Endometrium (tissue), 2 donors: Measurements from ENCODE around the gene AASDHPPT.
A peak's percentile ranks its signal among the peaks of the same experiment; 100 is the strongest.

Source experiments
- FAIRE-seq: peaks from 2 replicates; lab custom pipeline; 2012; peaks lifted over from hg19 to GRCh38; lab: Jason Lieb, UNC
- donor health status: control.
- donor health status: control.

The AASDHPPT gene

DNA sequence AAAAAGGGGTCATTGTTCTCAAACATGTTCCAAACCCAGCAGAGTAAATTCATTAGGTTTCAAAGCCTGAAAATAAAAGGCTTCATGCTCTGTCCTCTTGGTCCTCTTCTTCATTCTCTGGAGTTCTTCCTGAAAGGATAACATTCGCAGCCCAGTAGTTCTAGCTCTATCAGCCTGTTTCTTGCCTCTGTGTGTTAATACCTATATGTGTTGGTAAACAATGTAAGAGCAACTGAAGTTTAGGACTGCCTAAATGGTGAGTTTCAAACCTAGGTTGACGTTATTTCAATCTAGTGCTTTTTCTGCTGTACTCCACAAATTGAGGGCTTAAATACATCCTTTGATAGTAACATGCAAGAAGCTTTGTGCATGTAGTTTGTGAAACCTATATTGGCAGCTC is 9.4 kb downstream of the AASDHPPT start:
- no peak for FAIRE-seq

DNA sequence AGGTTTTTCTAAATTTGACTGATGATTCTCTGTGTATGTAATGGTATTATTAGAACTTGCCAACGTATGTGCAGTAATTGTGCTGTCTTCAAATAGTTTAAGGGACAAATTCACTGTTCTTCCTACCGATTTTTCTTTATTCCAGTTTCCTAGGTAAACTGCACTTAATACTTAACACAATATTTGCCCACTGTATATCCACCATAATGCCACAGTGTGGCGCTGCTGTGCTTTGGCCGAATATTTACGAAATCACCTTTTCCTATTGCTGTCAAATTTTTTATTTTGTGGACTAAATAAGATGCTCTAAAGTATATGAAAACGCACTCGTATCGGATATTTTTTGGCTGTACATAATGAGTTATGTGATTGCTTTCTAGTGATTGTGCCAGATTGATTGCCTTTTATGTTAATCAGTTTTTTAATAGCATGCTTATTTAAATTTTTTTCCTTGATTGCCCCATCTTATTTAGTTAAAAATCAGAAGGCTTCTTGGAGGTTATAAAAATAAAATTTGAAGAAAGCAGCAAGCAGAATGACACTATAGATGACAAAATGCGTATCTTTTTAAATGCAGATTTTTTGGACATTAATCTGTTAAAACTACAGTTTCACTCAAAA is 10.5 kb downstream of the AASDHPPT start:
- FAIRE-seq: peak; percentile 18

DNA sequence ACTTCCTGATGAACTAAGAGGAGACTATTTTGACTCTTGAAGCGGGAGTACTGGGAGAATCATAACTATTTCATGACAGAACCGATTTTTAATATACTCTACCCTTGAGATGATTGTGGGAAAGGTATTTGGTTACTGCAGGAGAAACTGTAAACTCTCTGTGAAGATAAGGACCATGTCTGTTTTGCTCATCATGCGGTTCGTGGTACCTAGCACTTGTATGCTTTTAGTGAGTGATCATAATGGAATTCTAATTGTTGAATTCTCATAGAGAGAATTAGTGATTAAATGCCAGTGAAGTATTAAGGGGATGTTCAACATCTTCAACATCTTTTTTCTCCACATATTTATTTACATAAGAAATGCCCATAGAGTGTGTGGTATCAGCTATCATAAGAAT is 11.4 kb downstream of the AASDHPPT start:
- no peak for FAIRE-seq

DNA sequence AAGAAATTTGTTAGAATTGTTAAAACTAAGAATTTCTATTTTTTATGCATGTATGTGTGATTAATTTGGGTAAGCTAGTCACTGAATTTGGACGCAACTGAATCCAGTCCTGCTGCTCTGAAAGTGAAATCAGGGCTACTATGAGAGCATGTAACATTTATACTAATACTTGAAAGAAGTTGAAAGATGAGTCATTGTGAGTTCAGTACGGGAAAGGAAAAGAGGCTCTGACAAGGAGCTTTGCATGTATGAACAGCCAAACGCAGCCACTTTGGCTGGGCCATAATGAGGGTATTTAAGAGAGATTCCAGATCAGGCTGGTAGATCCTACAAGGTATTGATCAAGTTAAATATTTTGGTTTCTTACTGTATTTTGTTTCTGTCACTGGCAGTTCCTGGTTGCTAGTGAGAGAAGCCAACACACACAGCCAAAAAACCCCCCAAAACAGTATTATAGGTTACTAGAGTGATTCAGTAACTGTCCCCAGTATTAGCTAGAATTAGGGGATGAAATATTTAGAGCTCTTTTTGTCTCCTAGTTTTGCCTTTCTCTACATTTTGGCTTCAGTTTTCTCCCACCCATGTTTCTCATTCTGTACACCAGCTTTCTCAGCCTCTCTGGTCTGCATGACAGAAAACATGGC is 14.1 kb downstream of the AASDHPPT start:
- no peak for FAIRE-seq

DNA sequence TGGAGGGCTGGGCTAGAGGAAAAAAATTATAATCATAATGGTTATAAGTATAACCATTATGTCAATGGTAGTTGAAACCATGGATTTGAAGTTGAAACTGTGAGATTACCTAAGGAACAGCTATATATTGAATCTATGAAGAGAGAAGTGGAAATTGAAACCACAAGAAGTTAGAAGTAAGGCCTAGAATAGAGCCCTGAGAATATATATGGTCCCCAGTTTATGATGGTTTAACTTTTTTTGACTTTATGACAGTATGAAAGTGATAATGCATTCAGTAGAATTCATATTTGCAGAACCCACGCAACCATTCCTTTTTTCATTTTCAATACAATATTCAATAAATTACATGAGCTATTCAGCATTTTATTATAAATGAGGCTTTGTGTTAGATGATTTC is 15.0 kb downstream of the AASDHPPT start:
- no peak for FAIRE-seq

DNA sequence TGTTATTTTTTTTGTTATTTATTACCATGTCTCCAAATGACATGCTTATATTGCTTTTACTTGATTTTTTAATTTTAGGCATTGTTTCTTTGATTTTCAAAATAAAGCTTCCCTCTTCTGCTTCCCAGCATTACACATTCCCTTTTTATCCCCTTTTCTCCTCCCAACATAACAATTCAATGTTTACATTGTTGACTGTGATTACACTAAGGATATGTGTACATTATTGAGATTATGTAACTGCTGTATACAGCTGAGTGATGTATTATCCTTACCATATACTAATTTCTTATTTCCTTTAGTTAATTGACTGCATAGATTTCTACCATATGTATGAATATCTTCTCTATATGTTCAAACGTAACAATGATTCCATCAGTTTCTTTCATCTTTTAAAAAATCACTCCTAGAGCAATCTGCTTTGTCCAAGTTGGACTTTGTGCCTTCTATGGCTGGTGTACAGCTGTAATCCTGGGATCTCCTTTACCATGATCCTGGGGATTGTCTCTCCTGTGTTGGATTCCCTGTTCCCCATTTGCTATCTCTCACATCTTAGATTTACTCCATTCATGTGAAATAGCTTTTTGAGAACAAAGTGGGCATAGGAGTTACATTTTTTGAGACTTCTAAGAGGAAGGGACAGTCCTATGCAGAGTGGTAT is 21.6 kb downstream of the AASDHPPT start:
- FAIRE-seq: no peak

DNA sequence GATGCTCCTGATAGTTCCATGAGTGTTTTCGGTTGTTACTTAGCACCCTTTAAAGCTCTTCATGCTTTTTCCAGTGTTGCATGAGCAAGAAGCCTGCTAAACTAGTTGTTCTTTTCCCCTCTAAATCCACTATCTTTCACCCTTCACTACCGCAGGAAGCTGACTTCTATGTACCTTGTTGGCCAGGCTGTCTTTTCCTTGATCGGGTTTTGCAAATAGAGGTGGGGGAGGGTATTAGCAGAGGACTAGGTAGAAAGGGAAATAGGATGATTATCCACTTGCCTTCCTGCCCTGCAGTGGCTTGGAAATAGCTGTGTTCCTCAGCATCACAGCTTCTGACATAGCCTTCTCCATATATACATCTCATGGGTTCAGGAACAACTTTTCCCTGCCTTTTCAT is 23.9 kb downstream of the AASDHPPT start:
- no peak for FAIRE-seq

DNA sequence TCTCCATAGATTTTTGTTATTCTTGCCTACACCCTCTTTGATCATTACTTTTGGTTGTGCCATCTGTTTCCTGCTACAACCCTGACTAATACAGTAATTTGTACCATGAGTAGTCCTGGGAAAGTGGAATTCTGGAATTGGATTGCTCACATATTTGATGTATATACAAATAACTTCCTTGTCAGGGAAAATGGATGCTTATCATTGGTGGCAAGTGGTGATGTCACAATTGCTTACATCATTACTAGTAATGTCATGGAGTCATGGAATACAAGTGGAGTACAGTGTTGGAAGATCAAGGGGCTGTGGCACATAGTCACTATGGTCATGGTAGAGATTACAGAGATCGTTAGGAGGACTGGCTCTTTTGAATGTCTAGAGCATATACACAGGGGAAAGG is 24.4 kb downstream of the AASDHPPT start:
- FAIRE-seq: no peak

DNA sequence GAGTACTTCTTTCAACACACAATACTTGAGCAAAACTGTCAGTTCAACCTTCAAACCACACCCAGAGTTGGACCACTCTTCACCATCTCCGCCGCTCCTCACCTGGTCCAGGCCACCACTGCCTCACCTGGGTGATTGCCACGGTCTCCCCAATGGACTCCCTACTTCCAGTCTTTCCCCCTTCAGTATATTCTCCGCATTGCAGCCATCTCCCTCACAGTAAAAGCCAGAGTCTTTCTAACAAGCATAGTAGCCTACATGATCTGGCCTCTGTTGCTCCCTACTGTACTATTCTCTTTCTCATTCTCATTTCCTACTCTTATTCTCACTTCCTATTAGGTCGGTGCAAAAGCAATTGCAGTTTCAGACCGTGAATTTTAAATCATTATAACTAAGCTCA is 28.5 kb downstream of the AASDHPPT start:
- FAIRE-seq: no peak

DNA sequence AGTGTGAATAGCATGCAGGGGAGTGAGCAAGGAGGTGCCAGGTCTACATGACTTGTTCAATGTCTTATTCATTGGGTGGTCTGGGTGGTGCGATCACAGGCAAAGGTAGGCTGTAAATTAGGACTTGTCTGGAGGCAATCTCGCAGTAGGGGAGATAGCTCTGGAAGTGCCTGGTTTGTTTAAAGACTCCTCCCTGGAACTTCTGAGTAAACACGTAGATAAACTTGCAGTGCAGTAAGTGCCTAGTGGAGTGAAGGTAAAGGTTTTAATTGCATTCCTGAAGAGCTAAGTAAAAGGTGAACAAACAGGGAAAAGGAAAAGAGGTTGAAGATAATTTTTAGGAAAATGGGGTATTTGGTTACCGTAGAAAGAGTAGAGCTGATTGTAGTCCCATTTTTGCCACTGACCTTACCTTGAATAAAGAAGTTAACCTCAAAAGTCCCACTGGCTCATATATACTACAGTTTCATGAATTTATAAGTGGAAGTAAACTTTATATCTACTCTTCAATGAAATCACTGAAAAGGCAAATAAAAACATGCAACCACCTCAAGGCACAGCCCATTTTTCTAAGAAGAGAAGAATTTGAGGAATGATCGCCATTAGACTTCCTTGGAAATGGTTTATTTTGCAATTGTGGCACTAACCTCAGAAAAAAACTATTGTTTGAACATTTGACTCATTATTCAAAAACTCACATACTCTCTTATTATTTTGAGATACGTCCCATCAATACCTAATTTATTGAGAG is 44.3 kb downstream of the AASDHPPT start:
- FAIRE-seq: no peak

DNA sequence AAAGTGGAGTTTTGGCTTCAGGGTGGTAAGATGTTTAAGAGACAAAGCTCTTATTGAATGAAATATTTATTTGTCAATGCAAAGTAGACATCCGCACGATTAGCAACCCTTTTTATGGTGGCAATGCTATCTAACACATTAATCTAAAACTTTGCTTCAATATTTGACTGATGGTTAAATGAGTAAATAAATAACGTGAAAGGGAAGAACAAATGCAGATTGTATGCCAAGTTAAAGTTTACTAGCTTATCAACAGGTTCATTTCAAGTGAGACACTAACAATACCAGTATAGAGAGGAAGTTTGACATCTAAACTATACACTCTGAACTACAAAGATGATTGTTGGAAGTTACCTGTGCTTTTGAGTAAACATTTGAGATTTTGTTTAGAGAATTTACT is 50.1 kb downstream of the AASDHPPT start:
- FAIRE-seq: no peak

DNA sequence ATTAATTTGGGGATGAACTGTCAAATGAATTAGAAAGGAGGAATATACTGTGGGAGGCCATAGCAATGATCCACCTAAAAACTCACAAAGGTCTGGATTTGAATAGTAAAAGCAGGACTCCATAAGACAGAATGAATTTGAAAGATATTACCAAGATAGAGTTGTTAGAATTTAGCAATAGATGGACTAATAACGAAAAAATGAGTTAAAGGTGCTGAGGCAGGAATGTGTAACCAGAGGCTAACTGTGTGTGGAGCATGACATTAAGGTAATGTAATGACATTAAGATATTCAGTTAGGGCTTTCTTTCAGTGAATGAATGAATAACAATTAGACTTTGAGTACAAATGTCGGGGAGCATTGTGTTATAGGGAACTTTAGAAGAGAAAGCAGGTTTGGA is 51.3 kb downstream of the AASDHPPT start:
- FAIRE-seq: no peak

DNA sequence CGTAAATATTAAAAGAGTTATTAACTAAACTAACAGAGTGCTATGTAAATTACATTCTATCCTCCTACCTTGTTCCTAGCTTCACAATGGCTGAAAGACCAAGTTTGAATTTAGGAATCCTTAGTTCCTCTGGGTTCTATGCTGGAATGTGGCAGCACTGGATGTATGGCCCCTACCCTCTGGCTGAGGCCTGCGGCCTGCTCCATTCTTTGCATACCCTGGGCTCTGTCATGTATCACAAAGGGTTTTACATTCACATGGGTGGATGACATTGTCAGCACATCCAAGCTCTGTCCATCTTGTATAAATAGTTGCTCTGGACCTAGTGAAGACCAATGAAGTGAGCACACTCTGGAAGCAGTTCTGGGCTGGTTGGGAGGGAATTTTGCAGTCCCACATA is 54.5 kb downstream of the AASDHPPT start:
- FAIRE-seq: no peak

DNA sequence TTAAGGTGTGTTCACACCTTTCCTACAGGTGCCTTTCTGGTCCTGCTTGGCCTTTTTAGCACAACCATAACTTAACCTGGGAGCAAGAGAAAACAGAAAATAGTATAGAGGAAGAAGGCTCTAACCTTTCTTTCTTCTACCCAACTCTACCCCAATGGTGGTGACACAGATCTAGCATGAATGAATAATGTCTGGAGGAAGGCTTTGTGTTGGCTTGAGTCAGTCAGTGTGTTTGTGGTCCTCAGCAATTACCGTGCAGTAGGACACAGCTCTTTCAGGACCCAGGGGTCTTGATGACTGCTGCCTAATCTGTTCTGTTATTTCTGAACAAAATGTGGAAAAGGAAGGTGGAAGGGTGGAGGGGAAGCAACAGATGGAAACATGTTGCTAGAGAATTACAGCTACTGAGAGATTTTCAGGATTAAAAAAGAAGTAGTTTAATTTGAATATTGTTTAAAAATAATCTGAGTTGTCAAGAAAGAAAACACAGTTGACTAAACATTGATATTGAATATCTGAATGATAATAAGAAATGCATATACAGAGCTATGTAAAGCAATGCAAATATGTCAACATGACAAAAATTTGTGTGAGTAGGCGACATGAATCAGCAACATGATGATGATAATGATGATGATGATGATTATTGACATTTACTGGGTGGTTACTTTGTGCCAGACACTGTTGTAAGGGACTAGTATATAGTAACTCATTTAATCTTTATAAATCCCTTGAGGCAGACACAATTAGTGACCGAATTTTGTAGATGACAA is 55.3 kb downstream of the AASDHPPT start:
- no peak for FAIRE-seq

DNA sequence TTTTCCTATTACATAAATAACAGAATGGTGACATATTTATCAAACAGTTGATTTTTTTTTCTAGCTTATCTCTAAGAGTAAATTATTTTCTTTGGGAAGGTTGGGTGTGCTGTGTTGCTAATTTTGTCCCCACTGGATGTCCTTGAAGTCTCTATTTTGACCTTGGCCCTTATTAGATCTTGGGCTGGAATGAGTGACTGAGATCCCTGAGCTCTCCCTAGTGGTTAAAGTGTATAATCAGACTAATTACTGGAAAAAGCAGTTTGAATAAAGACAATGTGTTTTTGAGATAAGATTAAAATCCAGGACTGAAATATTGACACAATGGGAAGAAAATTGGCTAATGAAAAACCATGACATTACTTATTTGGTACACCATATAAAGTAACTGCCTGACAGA is 56.1 kb downstream of the AASDHPPT start:
- no peak for FAIRE-seq

DNA sequence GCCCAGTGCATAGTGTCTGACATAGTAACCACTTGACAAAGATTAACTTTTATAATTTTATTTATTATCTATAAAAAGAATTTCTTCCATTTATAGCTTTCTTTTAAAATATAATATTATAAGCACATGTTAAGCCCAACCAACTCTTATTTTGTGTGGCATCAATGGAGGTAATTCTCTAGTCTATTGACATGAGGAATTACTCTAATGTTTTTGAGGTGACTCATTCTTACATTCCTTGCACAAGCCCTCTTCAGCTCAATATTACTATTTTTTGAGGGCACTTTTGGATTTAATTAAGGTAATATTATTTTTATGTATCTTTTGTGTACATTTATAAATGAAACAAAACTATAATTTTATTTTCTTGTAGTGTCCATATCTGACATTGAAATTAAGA is 59.6 kb downstream of the AASDHPPT start:
- FAIRE-seq: no peak

DNA sequence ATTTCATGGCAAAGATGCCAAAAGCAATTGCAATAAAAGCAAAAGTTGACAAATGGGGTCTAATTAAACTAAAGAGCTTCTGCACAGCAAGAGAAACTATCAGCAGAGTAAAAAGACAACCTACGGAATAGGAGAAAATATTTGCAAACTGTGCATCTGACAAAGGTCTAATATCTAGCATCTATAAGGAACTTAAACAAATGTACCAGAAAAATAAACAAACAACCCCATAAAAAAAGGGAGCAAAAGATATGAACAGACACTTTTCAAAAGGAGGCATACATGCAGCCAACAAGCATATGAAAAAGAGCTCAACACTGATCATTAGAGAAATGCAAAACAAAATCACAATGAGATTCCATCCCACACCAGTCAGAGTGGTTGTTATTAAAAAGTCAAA is 60.3 kb downstream of the AASDHPPT start:
- no peak for FAIRE-seq
